GM12875 (cell line): ENCODE data around the gene EFNA4.
A peak's percentile ranks its signal among the peaks of the same experiment; 100 is the strongest.

Source experiments
- H3K4me3 ChIP-seq: one replicate; pipeline ENCODE4 v1.5.1; 2011; ENCODE audit warnings: low read depth, low read length, control low read depth
- TF ChIP-seq, protein P1 (sequence below): IDR thresholded peaks from 2 replicates; pipeline ENCODE4 v1.5.1; 2011; ENCODE audit warnings: low read depth, mild to moderate bottlenecking, control low read depth, inconsistent platforms, low read length, moderate library complexity, borderline replicate concordance; ENCODE audit not compliant: insufficient read depth

The EFNA4 gene

DNA sequence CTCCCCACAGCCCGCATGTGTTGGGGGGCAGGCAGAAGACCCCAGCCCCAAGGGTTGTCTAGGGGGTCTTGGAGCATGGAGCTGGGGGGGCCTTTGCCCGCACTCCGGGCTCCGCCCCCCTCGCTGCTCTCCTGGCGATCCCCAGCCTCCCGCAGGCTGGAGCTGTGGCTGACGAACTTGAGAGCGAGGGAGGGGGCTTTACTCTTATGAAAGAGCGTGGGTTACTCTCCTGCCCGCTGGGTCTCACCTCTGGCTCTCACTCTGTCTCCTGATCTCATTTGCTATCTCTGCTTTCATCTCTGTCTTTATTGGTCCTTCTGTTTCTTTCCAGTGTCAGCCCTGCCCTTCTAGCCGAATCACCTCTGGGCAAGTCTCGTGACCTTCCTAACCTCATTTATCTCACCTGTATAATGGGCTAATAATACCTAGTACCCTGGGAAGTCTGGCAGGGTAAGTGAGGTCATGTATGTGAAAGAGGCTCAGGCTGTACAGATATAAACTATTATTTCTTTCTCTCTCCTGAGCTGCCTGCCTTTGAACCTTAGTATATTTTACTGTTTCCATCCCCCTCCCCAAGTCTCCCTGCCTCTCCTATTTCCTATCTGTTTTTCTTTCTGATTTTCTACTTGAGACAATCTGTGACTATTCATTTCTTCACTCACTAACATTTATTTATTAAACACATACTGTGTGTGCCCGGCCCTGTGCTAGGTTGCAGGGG, 731 bp downstream of the EFNA4 start:
- TF ChIP-seq, protein P1, sequence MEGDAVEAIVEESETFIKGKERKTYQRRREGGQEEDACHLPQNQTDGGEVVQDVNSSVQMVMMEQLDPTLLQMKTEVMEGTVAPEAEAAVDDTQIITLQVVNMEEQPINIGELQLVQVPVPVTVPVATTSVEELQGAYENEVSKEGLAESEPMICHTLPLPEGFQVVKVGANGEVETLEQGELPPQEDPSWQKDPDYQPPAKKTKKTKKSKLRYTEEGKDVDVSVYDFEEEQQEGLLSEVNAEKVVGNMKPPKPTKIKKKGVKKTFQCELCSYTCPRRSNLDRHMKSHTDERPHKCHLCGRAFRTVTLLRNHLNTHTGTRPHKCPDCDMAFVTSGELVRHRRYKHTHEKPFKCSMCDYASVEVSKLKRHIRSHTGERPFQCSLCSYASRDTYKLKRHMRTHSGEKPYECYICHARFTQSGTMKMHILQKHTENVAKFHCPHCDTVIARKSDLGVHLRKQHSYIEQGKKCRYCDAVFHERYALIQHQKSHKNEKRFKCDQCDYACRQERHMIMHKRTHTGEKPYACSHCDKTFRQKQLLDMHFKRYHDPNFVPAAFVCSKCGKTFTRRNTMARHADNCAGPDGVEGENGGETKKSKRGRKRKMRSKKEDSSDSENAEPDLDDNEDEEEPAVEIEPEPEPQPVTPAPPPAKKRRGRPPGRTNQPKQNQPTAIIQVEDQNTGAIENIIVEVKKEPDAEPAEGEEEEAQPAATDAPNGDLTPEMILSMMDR = no peak
- peak overlapping the region; percentile 89 for H3K4me3 ChIP-seq

DNA sequence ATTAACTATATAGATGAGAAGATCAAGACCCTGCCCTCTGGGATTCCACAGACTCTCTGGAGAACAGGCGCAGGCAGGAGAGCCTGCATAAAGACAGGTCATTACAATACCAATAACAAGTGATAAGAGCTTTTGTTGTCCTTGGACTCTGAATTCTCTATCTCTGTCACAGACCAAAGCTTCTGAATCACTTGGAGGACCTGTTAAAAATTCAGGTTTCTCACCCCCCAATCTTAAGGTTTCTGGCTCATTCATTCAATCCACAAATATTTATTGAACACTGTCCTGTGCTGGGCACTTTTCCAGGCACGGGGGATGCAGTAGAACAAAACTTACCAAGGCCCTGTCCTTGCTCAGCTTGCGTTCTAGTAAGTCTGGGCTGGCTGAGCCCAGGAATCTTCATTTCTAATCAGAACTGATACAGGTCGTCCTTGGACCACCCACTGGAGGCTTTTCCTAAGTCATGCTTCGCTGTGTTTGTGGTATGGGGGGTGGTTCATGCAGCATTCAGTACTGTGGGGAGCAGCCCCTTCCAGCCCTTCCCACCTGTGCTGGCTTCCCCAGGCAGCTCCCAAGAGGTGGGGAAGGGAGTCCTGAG, 1.4 kb downstream of the EFNA4 start:
- TF ChIP-seq, protein P1 = no peak
- H3K4me3 ChIP-seq = no peak overlapping the region

DNA sequence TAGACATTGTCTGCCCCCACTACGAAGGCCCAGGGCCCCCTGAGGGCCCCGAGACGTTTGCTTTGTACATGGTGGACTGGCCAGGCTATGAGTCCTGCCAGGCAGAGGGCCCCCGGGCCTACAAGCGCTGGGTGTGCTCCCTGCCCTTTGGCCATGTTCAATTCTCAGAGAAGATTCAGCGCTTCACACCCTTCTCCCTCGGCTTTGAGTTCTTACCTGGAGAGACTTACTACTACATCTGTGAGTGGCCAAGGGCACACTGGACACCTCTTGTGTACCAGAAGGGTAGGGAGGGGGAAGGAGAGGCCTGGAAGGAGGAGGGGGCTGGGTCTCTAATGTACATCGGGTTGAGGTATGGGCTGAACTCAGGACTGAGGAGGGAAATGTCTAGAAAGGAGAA, 3.2 kb downstream of the EFNA4 start:
- no peak overlapping the region for H3K4me3 ChIP-seq
- TF ChIP-seq, protein P1 = no peak

DNA sequence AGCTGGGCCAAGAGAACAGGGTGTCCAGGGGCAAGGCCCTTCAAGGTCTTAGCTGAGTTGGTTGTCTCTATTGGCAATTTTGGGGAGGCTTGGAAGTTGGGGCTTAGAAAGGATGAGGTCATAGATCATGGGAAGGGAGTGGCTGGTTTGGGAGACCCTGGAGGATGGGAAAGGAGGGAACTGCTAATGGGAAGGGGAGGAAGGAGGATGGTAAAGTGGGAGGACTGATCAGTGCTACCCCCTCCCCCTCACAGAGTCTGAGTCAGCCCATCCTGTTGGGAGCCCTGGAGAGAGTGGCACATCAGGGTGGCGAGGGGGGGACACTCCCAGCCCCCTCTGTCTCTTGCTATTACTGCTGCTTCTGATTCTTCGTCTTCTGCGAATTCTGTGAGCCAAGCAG, 5.1 kb downstream of the EFNA4 start:
- no peak overlapping the region for H3K4me3 ChIP-seq
- TF ChIP-seq, protein P1 = no peak

DNA sequence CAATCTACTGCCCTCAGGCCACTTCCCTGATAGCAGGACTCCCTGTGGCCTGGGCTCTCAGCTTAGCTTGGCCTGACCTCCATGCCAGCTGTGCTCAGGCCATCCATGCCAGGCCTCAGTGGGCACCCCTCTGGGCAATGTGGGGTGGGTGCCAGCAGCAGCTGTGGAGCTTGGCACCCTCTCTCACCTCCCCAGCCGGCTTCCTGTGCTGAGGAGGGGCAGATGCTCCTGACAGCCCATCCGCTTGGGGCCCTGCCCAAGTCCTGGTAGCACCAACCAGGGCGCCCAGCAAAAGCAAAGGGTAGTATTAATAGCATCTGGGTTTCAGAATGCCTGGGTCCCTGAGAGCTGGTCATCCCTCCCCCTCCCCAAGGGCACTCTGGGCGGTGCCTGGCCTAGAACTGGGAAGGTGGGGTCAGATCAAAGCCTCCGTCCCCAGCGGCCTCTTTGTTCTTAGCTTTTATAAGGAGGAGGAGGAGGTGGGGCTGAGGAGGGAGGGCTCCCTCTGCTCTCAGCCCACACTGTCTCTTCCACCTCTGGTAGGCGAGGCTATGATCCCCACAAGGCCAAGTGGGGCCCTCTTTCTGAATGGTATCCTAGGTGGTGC, 6.1 kb downstream of the EFNA4 start:
- no peak overlapping the region for H3K4me3 ChIP-seq
- TF ChIP-seq, protein P1 = no peak

DNA sequence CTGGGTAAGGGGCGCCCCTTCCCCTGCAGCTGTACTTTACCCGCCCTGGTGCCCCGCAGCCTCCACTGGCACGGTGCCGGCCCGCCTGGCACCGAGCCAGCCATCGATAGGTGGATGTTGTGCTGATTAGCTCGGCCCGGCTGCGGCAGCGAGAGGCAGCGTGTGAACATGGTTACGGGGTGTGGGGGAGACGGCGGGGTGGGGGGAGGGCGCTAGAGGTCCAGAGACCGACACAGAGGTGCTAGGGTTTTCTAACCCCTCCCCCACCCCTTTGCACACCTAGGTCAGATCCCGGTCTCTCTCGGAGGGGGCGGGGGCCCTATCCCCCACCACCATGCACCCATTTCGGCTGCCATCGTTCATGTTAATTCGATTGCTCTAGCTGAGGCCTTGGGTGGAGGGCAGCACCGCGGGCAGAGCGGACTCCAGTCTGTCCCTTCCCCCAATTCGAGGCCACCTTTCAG, 6.7 kb downstream of the EFNA4 start:
- TF ChIP-seq, protein P1 = no peak
- H3K4me3 ChIP-seq = peak overlapping the region; percentile 40
